ENCODE measurements around the gene IFNK. TPM values are rescaled to one million over a fixed set of nuclear protein-coding genes. Genes with fewer than 3 reads are reported as not detected.

The IFNK gene
- total RNA-seq, 1 experiment from 2014 or later = not detected

GRCh38 chr9:27475057-27475595, 49.0 kb upstream of the IFNK start:
- DNase-seq (ENCODE audit: low read depth, low spot score) (no peak), ATAC-seq (no peak)
- H3K9ac ChIP-seq (ENCODE audit: low read length) = no peak overlapping the region
- H2AFZ ChIP-seq (ENCODE audit: low read depth, low read length, poor library complexity, severe bottlenecking) = no peak overlapping the region
- no peaks in the 10 kb centered on the region for H3K9me2 ChIP-seq (ENCODE audit: insufficient read depth)
- H3K79me2 ChIP-seq (ENCODE audit: insufficient read depth, low read length) = no peaks in the 10 kb centered on the region
- H4K20me1 ChIP-seq (ENCODE audit: insufficient read depth) = no peaks in the 10 kb centered on the region
- H3K27me3 ChIP-seq (ENCODE audit: insufficient read depth, low read length) = no peaks in the 10 kb centered on the region
- intact Hi-C loops (cut with micrococcal nuclease) = no loop called here
- RAD21 ChIA-PET (ENCODE audit: low non-redundant PET in 1 of 2, low total read pairs in 2 of 2, uncharacterized antibody in 2 of 2, unreplicated experiment in 2 of 2) = no interaction called here
- no peaks in the 10 kb centered on the region for H3K36me3 ChIP-seq (ENCODE audit: control insufficient read depth in 1 of 2, insufficient read depth in 2 of 2, low read length in 2 of 2)
- BruUV-seq (replicated peaks) = no TSS peak
- H3K4me2 ChIP-seq (ENCODE audit: low read length) = no peak overlapping the region
- CTCF ChIA-PET = no interaction called here
- TF ChIP-seq EZH2phosphoT487 (IDR thresholded peaks at IDR 0.05; ENCODE audit: borderline replicate concordance) (no peak), POLR2A (IDR thresholded peaks at IDR 0.05; ENCODE audit: borderline replicate concordance, extremely low read depth, insufficient read depth, insufficient read length) (no peak), JUND (IDR thresholded peaks at IDR 0.05) (no peak), SIN3A (IDR thresholded peaks at IDR 0.05; ENCODE audit: low read depth) (no peak), FOSL1 (IDR thresholded peaks at IDR 0.05; ENCODE audit: low read depth) (no peak), ZFX (IDR thresholded peaks at IDR 0.05) (no peak), EGR1 (IDR thresholded peaks at IDR 0.05; ENCODE audit: low read depth) (no peak), ZNF274 (IDR thresholded peaks at IDR 0.05; ENCODE audit: low read depth, low read length) (no peak), POLR2AphosphoS5 (IDR thresholded peaks at IDR 0.05; ENCODE audit: low read depth, low read length) (no peak)
- H3K4me3 ChIP-seq (replicated peaks in 1 of 2; ENCODE audit: low read depth in 1 of 2, low read length in 2 of 2) = no peak overlapping the region
- no peak overlapping the region for H3K27ac ChIP-seq (ENCODE audit: low read depth, low read length)
- H3K4me1 ChIP-seq (ENCODE audit: control insufficient read depth in 1 of 2, insufficient read depth in 2 of 2, low read length in 2 of 2) = no peaks in the 10 kb centered on the region
- POLR2A ChIA-PET = no interaction called here
- H3K9me3 ChIP-seq (ENCODE audit: control insufficient read depth in 1 of 2, insufficient read depth in 1 of 2, low read depth in 1 of 2, low read length in 2 of 2) = no peaks in the 10 kb centered on the region

GRCh38 chr9:27476870-27477515, 47.1 kb upstream of the IFNK start:
- POLR2A ChIA-PET = no interaction called here
- Histone ChIP-seq H3K27ac (ENCODE audit: low read depth, low read length) (no peak overlapping the region), H2AFZ (ENCODE audit: low read depth, low read length, poor library complexity, severe bottlenecking) (no peak overlapping the region), H3K36me3 (ENCODE audit: control insufficient read depth in 1 of 2, insufficient read depth in 2 of 2, low read length in 2 of 2) (no peaks in the 10 kb centered on the region), H4K20me1 (ENCODE audit: insufficient read depth) (no peaks in the 10 kb centered on the region), H3K79me2 (ENCODE audit: insufficient read depth, low read length) (no peaks in the 10 kb centered on the region), H3K9ac (ENCODE audit: low read length) (no peak overlapping the region), H3K27me3 (ENCODE audit: insufficient read depth, low read length) (no peaks in the 10 kb centered on the region), H3K4me2 (ENCODE audit: low read length) (no peak overlapping the region), H3K4me1 (ENCODE audit: control insufficient read depth in 1 of 2, insufficient read depth in 2 of 2, low read length in 2 of 2) (no peaks in the 10 kb centered on the region), H3K9me2 (ENCODE audit: insufficient read depth) (no peaks in the 10 kb centered on the region), H3K4me3 (replicated peaks in 1 of 2; ENCODE audit: low read depth in 1 of 2, low read length in 2 of 2) (no peak overlapping the region), H3K9me3 (ENCODE audit: control insufficient read depth in 1 of 2, insufficient read depth in 1 of 2, low read depth in 1 of 2, low read length in 2 of 2) (no peaks in the 10 kb centered on the region)
- BruUV-seq (replicated peaks) = no TSS peak
- intact Hi-C loops (cut with micrococcal nuclease) = no loop called here
- CTCF ChIA-PET = no interaction called here
- ATAC-seq (no peak), DNase-seq (ENCODE audit: low read depth, low spot score) (no peak)
- RAD21 ChIA-PET (ENCODE audit: low non-redundant PET in 1 of 2, low total read pairs in 2 of 2, uncharacterized antibody in 2 of 2, unreplicated experiment in 2 of 2) = no interaction called here
- TF ChIP-seq CBX3 (IDR thresholded peaks at IDR 0.05; ENCODE audit: low read depth) = no peak
- TF ChIP-seq REST (IDR thresholded peaks at IDR 0.05; ENCODE audit: low read depth) = no peak
- TF ChIP-seq MAX (IDR thresholded peaks at IDR 0.05) = no peak
- TF ChIP-seq POLR2A (IDR thresholded peaks at IDR 0.05; ENCODE audit: borderline replicate concordance, extremely low read depth, insufficient read depth, insufficient read length) = no peak
- no peak for TF ChIP-seq RAD21 (IDR thresholded peaks at IDR 0.05; ENCODE audit: low read depth)
- TF ChIP-seq SIN3A (IDR thresholded peaks at IDR 0.05; ENCODE audit: low read depth) = no peak
- no peak for TF ChIP-seq FOSL1 (IDR thresholded peaks at IDR 0.05; ENCODE audit: low read depth)
- no peak for TF ChIP-seq CEBPB (IDR thresholded peaks at IDR 0.05; ENCODE audit: low read depth)
- TF ChIP-seq ATF3 (IDR thresholded peaks at IDR 0.05) = no peak
- no peak for TF ChIP-seq SP1 (IDR thresholded peaks at IDR 0.05; ENCODE audit: low read depth)
- no peak for TF ChIP-seq EZH2phosphoT487 (IDR thresholded peaks at IDR 0.05; ENCODE audit: borderline replicate concordance)
- no peak for TF ChIP-seq ZFX (IDR thresholded peaks at IDR 0.05)
- no peak for TF ChIP-seq ELF1 (IDR thresholded peaks at IDR 0.05; ENCODE audit: borderline replicate concordance, low read depth)
- TF ChIP-seq SRF (IDR thresholded peaks at IDR 0.05; ENCODE audit: low read depth) = no peak
